GM18511 (cell line): Measurements from ENCODE around the gene CIB1.

ENCODE experiments used
- ATAC-seq: cut with Tn5 transposase; IDR thresholded peaks from one replicate; pipeline ENCODE4 v1.9.1; 2021; ENCODE audit warnings: mild to moderate bottlenecking, moderate library complexity; ENCODE audit not compliant: unreplicated experiment

Gene CIB1

GRCh38 chr15:90219421-90220141 is 14.2 kb downstream of the CIB1 start:
- ATAC-seq, result no peak

GRCh38 chr15:90217671-90218394 is 15.9 kb downstream of the CIB1 start:
- ATAC-seq, result no peak

- ATAC-seq, result no peak
Observed at GRCh38 chr15:90214553-90215196, 19.1 kb downstream of the CIB1 start.

GRCh38 chr15:90213818-90214204 is 19.9 kb downstream of the CIB1 start:
- no peak for ATAC-seq

GRCh38 chr15:90213122-90213817 is 20.5 kb downstream of the CIB1 start:
- no peak for ATAC-seq

GRCh38 chr15:90212221-90213098 is 21.3 kb downstream of the CIB1 start:
- no peak for ATAC-seq

- ATAC-seq, result no peak
Observed at GRCh38 chr15:90211440-90212143, 22.1 kb downstream of the CIB1 start.

- ATAC-seq, result no peak
Observed at GRCh38 chr15:90211009-90211408, 22.7 kb downstream of the CIB1 start.

GRCh38 chr15:90210593-90210992 is 23.1 kb downstream of the CIB1 start:
- ATAC-seq, result no peak

GRCh38 chr15:90209591-90209990 is 24.1 kb downstream of the CIB1 start:
- peak; percentile 62 for ATAC-seq

- ATAC-seq, result no peak
Observed at GRCh38 chr15:90208356-90208755, 25.4 kb downstream of the CIB1 start.

GRCh38 chr15:90207252-90207651 is 26.5 kb downstream of the CIB1 start:
- ATAC-seq, result no peak

GRCh38 chr15:90205886-90206285 is 27.9 kb downstream of the CIB1 start:
- ATAC-seq, result no peak

GRCh38 chr15:90205050-90205848 is 28.5 kb downstream of the CIB1 start:
- no peak for ATAC-seq

- no peak for ATAC-seq
Observed at GRCh38 chr15:90203922-90204321, 29.8 kb downstream of the CIB1 start.

- ATAC-seq, result no peak
Observed at GRCh38 chr15:90203473-90203872, 30.3 kb downstream of the CIB1 start.

GRCh38 chr15:90202929-90203328 is 30.8 kb downstream of the CIB1 start:
- no peak for ATAC-seq

GRCh38 chr15:90201944-90202375 is 31.8 kb downstream of the CIB1 start:
- peak; percentile 23 for ATAC-seq
